BLaER1 treated with 17β-estradiol and CSF1 and Interleukin-3, amounts not matched to agents 10 nM and 100 nM (cell line): ENCODE measurements around the gene TFCP2.

Experiments used
- H3K27ac ChIP-seq, 11 experiments: shearing (Covaris generic); formaldehyde crosslinking; 2 replicates each; pipeline ENCODE4 v1.8.1; 2022
- H3K27me3 ChIP-seq, 11 experiments: shearing (Covaris generic); formaldehyde crosslinking; 2 replicates each; pipeline ENCODE4 v1.8.1; 2022
- H3K36me3 ChIP-seq, 11 experiments: shearing (Covaris generic); formaldehyde crosslinking; 2 replicates each; pipeline ENCODE4 v1.8.1; 2022
- H3K4me1 ChIP-seq, 10 experiments: shearing (Covaris generic); formaldehyde crosslinking; 2 replicates each; pipeline ENCODE4 v1.8.1; 2022
- H3K4me2 ChIP-seq, 11 experiments: shearing (Covaris generic); formaldehyde crosslinking; 2 replicates each; pipeline ENCODE4 v1.8.1; 2022
- H3K4me3 ChIP-seq, 10 experiments: shearing (Covaris generic); formaldehyde crosslinking; 2 replicates each; pipeline ENCODE4 v1.8.1; 2022
- H3K9ac ChIP-seq, 11 experiments: shearing (Covaris generic); formaldehyde crosslinking; 2 replicates each; pipeline ENCODE4 v1.8.1; 2022
- H3K9me3 ChIP-seq, 11 experiments: shearing (Covaris generic); formaldehyde crosslinking; replicated peaks in 1 of 11; 2 replicates each; pipeline ENCODE4 v1.8.1; 2022
- H4K20me1 ChIP-seq, 11 experiments: shearing (Covaris generic); formaldehyde crosslinking; 2 replicates each; pipeline ENCODE4 v1.8.1; 2022
- Cebpa-rat ChIP-seq, 11 experiments: shearing (Covaris generic); IDR thresholded peaks; 2 replicates each; pipeline ENCODE4 v1.8.1; 2022

Gene TFCP2

GRCh38 chr12:51214895-51215294 lies 42.0 kb upstream of the TFCP2 start:
- Histone ChIP-seq H3K36me3 (no peaks in the 10 kb centered on the region), H3K9me3 (no peaks in the 10 kb centered on the region)
- TF ChIP-seq Cebpa-rat (IDR thresholded peaks at IDR 0.05), result no peak

GRCh38 chr12:51210690-51211395 lies 37.9 kb upstream of the TFCP2 start:
- Histone ChIP-seq H3K9ac (no peak overlapping the region), H3K9me3 (no peaks in the 10 kb centered on the region), H3K4me2 (no peak overlapping the region), H3K4me1 (peaks cover 0 to under 1% (median 0%) of the 10 kb centered on the region in 10 experiments; a peak in 1 of 20 replicates), H4K20me1 (no peaks in the 10 kb centered on the region), H3K27ac (no peak overlapping the region), H3K27me3 (no peaks in the 10 kb centered on the region), H3K4me3 (no peak overlapping the region), H3K36me3 (no peaks in the 10 kb centered on the region)
- no peak for TF ChIP-seq Cebpa-rat (IDR thresholded peaks at IDR 0.05)

More at GRCh38 chr12:51214895-51215294, 42.0 kb upstream of the TFCP2 start:
- no peak overlapping the region for H3K27ac ChIP-seq
- H3K9ac ChIP-seq, result no peak overlapping the region
- no peak overlapping the region for H3K4me2 ChIP-seq
- no peaks in the 10 kb centered on the region for H4K20me1 ChIP-seq
- peaks cover 0 to 10% (median 7%) of the 10 kb centered on the region in 11 experiments; a peak in 11 of 22 replicates for H3K27me3 ChIP-seq
- peaks cover 8 to 23% (median 16%) of the 10 kb centered on the region in 10 experiments for H3K4me1 ChIP-seq
- H3K4me3 ChIP-seq, result no peak overlapping the region

DNA sequence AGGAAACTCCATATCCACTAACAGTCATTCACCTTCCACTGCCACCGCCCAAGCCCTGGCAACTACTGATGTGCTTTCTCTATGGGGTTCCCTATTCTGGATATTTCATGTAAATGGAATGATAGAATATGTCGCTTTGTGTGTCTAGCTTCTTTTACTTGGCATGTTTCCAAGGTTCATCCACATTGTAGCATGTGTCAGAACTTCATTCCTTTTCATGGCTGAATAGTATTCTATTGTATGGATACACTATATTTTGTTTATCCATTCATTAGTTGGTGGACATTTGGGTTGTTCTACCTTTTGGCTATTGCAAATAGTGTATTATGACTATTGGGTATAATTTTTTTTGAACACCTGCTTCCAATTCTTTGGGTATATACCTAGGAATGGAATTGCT lies 36.3 kb upstream of the TFCP2 start:
- Histone ChIP-seq H3K36me3 (no peaks in the 10 kb centered on the region), H3K27me3 (no peaks in the 10 kb centered on the region), H3K4me2 (no peak overlapping the region), H3K9ac (no peak overlapping the region), H3K4me3 (no peak overlapping the region), H3K4me1 (no peaks in the 10 kb centered on the region), H4K20me1 (0 out of 22 replicates have a peak, but pooled peaks cover 0 to 2% (median 0%) of the 10 kb centered on the region in 11 experiments), H3K9me3 (no peaks in the 10 kb centered on the region), H3K27ac (no peak overlapping the region)
- TF ChIP-seq Cebpa-rat (IDR thresholded peaks at IDR 0.05), result no peak

- Histone ChIP-seq H3K4me2 (no peak overlapping the region), H3K27ac (no peak overlapping the region)
Measured at GRCh38 chr12:51208016-51208660, 35.2 kb upstream of the TFCP2 start.

GRCh38 chr12:51205350-51205749 lies 32.4 kb upstream of the TFCP2 start:
- H3K9ac ChIP-seq, result no peak overlapping the region
- H3K36me3 ChIP-seq, result no peaks in the 10 kb centered on the region
- H3K9me3 ChIP-seq, result no peaks in the 10 kb centered on the region
- H3K4me1 ChIP-seq, result no peaks in the 10 kb centered on the region
- no peaks in the 10 kb centered on the region for H3K27me3 ChIP-seq
- TF ChIP-seq Cebpa-rat (IDR thresholded peaks at IDR 0.05), result no peak
- no peak overlapping the region for H3K27ac ChIP-seq
- no peak overlapping the region for H3K4me2 ChIP-seq
- H3K4me3 ChIP-seq, result no peak overlapping the region
- 0 out of 22 replicates have a peak, but pooled peaks cover 0 to 6% (median 0%) of the 10 kb centered on the region in 11 experiments for H4K20me1 ChIP-seq

More at GRCh38 chr12:51208016-51208660, 35.2 kb upstream of the TFCP2 start:
- Histone ChIP-seq H3K9ac (no peak overlapping the region), H3K4me3 (no peak overlapping the region), H4K20me1 (0 out of 22 replicates have a peak, but pooled peaks cover 0 to 6% (median 0%) of the 10 kb centered on the region in 11 experiments), H3K4me1 (no peaks in the 10 kb centered on the region), H3K27me3 (no peaks in the 10 kb centered on the region), H3K9me3 (no peaks in the 10 kb centered on the region), H3K36me3 (no peaks in the 10 kb centered on the region)
- TF ChIP-seq Cebpa-rat (IDR thresholded peaks at IDR 0.05), result no peak

DNA sequence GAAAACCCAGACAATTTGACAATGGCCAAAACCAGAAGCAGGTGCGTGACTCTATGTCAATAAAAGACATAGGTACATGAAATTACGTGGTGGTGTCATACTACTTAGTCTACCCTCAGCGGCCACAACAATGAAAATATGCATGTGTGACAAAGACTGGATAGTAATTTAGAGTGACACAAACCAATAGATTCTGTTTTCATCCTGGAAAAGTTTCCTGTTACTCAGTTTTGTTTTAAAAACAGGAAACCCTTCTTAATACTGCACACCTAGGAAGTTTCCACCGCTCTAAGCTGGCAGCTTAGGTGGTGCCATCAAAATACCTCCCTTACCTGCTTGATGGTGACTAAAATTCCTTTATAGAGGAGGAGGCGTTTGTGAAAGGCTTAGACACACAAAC lies 29.8 kb upstream of the TFCP2 start:
- Histone ChIP-seq H3K4me1 (peaks cover 0 to 8% (median 0%) of the 10 kb centered on the region in 10 experiments; a peak in 2 of 20 replicates), H3K9me3 (no peaks in the 10 kb centered on the region), H3K27ac (no peak overlapping the region), H3K4me3 (no peak overlapping the region), H3K36me3 (no peaks in the 10 kb centered on the region), H3K9ac (no peak overlapping the region), H3K27me3 (no peaks in the 10 kb centered on the region), H3K4me2 (no peak overlapping the region), H4K20me1 (0 out of 22 replicates have a peak, but pooled peaks cover 0 to 6% (median 0%) of the 10 kb centered on the region in 11 experiments)
- TF ChIP-seq Cebpa-rat (IDR thresholded peaks at IDR 0.05), result no peak

DNA sequence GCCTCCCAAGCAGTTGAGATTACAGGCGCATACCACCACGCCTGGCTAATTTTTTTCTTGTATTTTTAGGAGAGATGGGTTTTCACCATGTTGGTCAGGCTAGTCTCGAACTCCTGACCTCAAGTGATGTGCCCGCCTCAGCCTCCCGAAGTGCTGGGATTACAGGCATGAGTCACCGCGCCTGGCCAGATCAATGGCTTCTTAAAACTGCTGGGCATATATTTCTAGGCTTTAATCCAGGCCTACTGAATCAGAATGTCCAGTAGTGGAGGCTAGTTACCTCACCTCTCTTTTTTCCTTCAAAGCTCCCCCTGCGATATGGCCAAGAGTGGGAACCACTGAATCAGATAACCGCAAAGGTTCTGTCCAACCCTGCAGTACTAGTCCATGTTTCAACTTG lies 27.9 kb upstream of the TFCP2 start:
- peaks cover 0 to 8% (median 0%) of the 10 kb centered on the region in 10 experiments; a peak in 2 of 20 replicates for H3K4me1 ChIP-seq
- no peaks in the 10 kb centered on the region for H3K27me3 ChIP-seq
- H3K9me3 ChIP-seq, result no peaks in the 10 kb centered on the region
- H4K20me1 ChIP-seq, result 0 out of 22 replicates have a peak, but pooled peaks cover 0 to 6% (median 0%) of the 10 kb centered on the region in 11 experiments
- H3K9ac ChIP-seq, result no peak overlapping the region
- TF ChIP-seq Cebpa-rat (IDR thresholded peaks at IDR 0.05), result no peak
- no peak overlapping the region for H3K4me3 ChIP-seq
- H3K36me3 ChIP-seq, result no peaks in the 10 kb centered on the region
- H3K4me2 ChIP-seq, result no peak overlapping the region
- no peak overlapping the region for H3K27ac ChIP-seq

- Histone ChIP-seq H3K9ac (no peak overlapping the region), H3K36me3 (no peaks in the 10 kb centered on the region), H4K20me1 (0 out of 22 replicates have a peak, but pooled peaks cover 0 to 6% (median 0%) of the 10 kb centered on the region in 11 experiments), H3K27ac (no peak overlapping the region), H3K4me2 (no peak overlapping the region), H3K27me3 (no peaks in the 10 kb centered on the region), H3K9me3 (no peaks in the 10 kb centered on the region), H3K4me1 (peaks cover 0 to 8% (median 0%) of the 10 kb centered on the region in 10 experiments; a peak in 2 of 20 replicates), H3K4me3 (no peak overlapping the region)
- TF ChIP-seq Cebpa-rat (IDR thresholded peaks at IDR 0.05), result no peak
Measured at GRCh38 chr12:51200156-51200555, 27.2 kb upstream of the TFCP2 start.

DNA sequence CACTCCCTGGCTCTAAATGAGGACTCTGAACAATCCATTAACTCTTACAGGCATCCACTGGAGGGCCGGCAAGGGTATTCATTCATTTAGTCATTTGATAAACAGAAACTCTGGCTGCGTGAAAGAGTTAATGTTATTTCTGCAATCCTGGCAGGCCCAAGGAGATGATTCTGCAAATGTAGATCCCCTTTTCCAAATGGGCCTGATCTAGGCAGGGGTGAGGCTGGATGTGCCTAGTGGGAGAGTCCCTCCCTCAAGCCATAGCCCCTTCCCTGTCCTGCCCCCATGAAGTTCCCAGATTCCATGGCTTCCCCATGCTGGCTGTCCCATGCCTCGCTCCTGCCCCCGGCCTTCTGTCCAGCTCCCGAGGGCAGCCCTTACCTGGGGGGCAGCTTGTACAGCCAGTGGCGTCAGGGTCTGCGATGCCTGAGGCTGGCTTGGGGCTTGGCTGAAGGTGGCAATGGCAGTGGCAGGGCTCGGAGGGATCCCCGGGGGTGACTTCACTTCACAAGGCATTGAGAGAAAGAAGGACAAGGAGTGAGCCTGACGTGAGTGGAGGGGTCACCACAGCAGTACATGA lies 26.5 kb upstream of the TFCP2 start:
- no peak for TF ChIP-seq Cebpa-rat (IDR thresholded peaks at IDR 0.05)
- Histone ChIP-seq H3K9ac (no peak overlapping the region), H3K36me3 (no peaks in the 10 kb centered on the region), H3K27me3 (no peaks in the 10 kb centered on the region), H3K9me3 (no peaks in the 10 kb centered on the region), H3K4me2 (0 out of 22 replicates have a peak overlapping the region, but pooled peaks of 2 of the 11 experiments have one; percentile 6 to 23), H3K27ac (no peak overlapping the region), H3K4me1 (peaks cover 0 to 8% (median 0%) of the 10 kb centered on the region in 10 experiments; a peak in 2 of 20 replicates), H3K4me3 (no peak overlapping the region), H4K20me1 (0 out of 22 replicates have a peak, but pooled peaks cover 0 to 6% (median 0%) of the 10 kb centered on the region in 11 experiments)
